HG02884 (cell line): Measurements from ENCODE around the gene ALG12.

Source experiments
- ATAC-seq: cut with Tn5 transposase; IDR thresholded peaks from one replicate; pipeline ENCODE4 v1.9.1; 2021; ENCODE audit warnings: mild to moderate bottlenecking, moderate library complexity; ENCODE audit not compliant: unreplicated experiment

Gene ALG12

GRCh38 chr22:49913446-49913845, 4.8 kb downstream of the ALG12 start:
- no peak for ATAC-seq

GRCh38 chr22:49913026-49913425, 5.2 kb downstream of the ALG12 start:
- no peak for ATAC-seq

GRCh38 chr22:49911881-49912625, 6.2 kb downstream of the ALG12 start:
- ATAC-seq: no peak

- ATAC-seq: no peak
Observed at GRCh38 chr22:49910229-49911155, 7.7 kb downstream of the ALG12 start.

- no peak for ATAC-seq
Observed at GRCh38 chr22:49909476-49910205, 8.6 kb downstream of the ALG12 start.

GRCh38 chr22:49907807-49908206, 10.4 kb downstream of the ALG12 start:
- ATAC-seq: no peak

- no peak for ATAC-seq
Observed at GRCh38 chr22:49906799-49907290, 11.4 kb downstream of the ALG12 start.

- ATAC-seq: no peak
Observed at GRCh38 chr22:49906071-49906798, 12.0 kb downstream of the ALG12 start.

- ATAC-seq: no peak
Observed at GRCh38 chr22:49905465-49905864, 12.8 kb downstream of the ALG12 start.

GRCh38 chr22:49904040-49904369, 14.2 kb downstream of the ALG12 start:
- ATAC-seq: no peak

- ATAC-seq: no peak
Observed at GRCh38 chr22:49903322-49904039, 14.8 kb downstream of the ALG12 start.

- no peak for ATAC-seq
Observed at GRCh38 chr22:49901457-49901856, 16.8 kb downstream of the ALG12 start.

- ATAC-seq: no peak
Observed at GRCh38 chr22:49900441-49901230, 17.6 kb downstream of the ALG12 start.

- no peak for ATAC-seq
Observed at GRCh38 chr22:49899530-49899929, 18.7 kb downstream of the ALG12 start.

- no peak for ATAC-seq
Observed at GRCh38 chr22:49897015-49897684, 21.1 kb downstream of the ALG12 start.

- no peak for ATAC-seq
Observed at GRCh38 chr22:49896201-49896600, 22.0 kb downstream of the ALG12 start.

- no peak for ATAC-seq
Observed at GRCh38 chr22:49894322-49895054, 23.8 kb downstream of the ALG12 start.

GRCh38 chr22:49893025-49893424, 25.2 kb downstream of the ALG12 start:
- no peak for ATAC-seq
